Activated T-cell treated with anti-CD3 and anti-CD28 coated beads, Interleukin-2, amount 50 U/mL, for 48 hours (primary cell): ENCODE data around the gene PPP1R13B.
"Not testable (repeated sequence)": the region's sequence is repeated elsewhere in the genome, so short reads cannot be mapped to it uniquely, and the experiment has no call there.

Source experiments
- DNase-seq, 2 experiments: peaks; one replicate each; pipeline ENCODE4 v3.0.0-alpha.2; 2020

Gene PPP1R13B

DNA sequence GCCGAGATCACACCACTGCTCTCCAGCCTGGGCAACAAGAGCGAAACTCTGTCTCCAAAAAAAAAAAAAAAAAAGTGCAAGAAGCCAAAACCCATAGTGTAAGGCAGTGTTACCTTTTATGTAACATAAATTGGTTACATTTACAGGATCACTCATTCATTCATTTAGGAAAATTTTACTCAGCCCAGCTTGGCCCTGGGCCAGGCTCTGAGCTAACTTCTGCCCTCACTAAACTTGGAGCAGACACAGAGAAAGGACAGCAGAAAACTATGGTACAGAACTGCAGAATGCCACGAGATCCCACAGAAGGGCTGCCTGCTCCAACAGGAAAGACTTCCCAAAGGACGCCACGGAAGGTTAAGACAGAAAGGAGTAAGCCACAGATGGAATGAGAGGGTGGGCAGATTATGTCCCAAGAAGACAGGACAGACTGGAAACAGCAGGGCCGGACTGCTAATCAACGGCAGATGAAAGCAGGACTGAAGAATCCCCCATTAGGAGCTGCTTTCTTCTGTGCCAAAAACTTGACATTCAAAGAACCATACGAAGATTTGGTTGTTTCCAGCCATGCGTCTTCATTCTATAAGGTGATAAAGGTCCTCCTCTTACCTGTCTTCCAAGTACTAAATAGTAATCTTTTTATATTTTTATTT is 18.9 kb downstream of the PPP1R13B start:
- DNase-seq: no peak

DNA sequence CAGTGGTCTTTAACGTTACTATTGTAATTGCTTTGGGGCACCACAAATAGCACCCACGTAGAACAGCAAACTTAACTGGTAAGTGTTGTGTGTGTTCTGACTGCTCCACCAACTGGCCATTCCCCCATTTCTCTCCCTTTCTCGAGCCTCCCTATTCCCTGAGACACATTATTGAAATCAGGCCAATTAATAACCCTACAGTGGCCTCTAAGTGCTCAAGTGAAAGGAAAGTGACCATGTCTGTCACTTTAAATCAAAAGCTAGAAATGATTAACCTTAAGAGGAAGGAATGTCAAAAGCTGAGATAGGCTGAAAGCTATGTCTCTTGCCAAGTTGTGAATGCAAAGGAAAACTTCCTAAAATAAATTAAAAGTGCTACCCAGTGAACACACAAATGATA is 22.3 kb downstream of the PPP1R13B start:
- DNase-seq: no peak

DNA sequence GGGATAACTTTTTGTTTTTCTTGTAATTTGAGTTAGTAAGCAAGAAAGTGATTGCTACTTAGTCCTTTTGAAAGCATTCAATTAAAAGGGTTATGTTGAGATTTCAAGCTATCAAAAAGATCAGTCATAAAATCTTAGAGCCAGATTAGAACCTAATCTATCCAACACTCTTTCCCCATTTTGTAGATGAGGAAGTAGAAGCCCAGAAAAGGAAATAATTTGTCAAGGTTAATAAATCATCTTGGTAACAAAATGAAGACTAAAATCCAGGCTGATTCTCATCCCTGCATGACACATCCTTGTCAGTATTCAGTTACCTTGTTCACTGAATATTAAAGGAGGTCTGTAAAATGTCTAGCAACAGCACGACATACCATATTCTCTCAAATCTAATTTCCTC is 26.5 kb downstream of the PPP1R13B start:
- DNase-seq: no peak

DNA sequence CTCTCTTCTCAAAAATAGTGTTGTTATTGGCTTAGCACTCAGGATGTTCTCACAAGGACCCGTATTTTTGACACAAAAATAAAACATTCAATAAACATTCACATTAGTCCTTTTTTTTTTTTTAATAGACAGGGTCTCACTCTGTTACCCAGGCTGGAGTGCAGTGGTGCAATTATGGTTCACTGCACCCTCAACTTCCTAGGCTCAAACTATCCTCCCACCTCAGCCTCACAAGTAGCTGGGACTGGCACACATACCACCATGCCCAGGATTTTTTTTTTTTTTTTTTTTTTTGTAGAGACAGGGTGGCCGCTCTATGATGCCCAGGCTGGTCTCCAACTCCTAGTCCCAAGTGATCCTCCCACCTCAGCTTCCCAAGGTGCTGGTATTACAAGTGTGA is 27.0 kb downstream of the PPP1R13B start:
- DNase-seq: no peak

DNA sequence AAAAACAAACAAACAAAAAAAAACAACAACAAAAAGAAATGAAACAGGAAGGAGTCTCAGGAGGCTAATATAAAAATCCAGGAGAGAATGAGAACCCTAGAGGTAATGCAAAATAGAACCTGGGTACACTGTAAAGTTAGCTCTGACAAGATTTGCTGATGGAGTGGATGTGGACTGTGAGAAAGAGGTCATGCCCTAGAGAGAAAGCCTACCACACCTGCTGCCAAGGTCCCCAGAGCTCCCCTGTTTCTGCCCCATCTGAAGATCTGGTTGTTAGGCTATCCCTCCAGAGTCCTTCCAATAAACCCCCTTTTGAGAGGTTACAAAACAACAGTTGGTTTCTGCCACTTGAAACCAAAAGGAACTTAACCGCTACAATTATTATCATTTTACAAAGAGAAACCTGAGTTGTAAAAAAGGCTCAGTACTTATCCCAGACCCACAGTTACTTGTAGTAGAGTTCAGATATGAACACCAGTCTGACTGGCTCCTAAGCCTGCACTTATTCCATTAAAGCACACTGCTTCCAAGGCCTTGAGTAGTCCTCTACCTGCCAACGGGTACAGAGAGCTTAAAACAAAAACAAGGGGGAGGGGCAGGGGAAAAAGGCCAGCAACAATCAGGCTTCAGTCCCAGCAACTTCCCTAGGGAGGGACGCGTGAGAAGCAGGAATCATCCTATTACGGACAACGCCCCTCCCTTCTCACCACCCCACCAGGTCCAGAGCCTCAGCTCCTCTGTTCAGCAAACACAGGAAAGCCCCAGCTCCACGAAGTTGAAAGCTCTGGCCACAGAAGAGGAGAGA is 27.7 kb downstream of the PPP1R13B start:
- no peak for DNase-seq

DNA sequence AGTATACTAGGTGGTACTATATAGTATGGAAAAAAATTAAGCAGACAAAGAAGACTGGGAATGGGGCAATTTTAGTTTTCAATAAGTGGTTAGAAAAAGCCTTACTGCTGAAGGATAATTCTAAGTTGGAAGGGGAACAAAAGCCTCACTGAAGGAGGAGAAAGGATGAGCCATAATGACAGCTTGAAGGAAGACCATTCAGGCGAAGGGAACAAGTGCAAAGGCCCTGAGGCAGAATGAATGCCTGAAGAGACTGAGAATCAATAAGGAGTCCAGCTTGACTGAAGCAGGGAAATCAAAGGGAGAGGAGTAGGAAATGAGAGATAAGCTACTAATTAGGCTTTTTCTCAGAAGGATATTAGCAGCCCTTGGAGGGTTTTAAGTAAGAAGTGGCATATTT is 28.5 kb downstream of the PPP1R13B start:
- DNase-seq: no peak

DNA sequence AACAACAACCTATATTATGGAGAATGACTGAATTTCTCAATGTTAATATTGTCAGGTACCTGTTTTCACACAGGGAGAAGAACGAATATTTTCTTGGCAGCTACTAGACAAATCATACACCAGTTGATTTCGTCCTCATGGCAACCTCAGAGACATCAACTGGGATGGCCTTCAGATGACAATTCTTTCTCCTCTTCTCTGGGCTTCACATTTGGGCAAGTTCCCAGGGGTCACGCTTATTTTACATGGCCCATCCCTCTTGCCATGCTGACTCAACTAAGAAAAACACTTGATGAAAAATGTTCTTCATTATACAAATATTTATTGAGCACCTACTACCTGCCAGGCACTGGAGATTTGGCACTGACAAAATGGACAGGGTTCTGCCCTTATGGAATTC is 29.0 kb downstream of the PPP1R13B start:
- DNase-seq: no peak

DNA sequence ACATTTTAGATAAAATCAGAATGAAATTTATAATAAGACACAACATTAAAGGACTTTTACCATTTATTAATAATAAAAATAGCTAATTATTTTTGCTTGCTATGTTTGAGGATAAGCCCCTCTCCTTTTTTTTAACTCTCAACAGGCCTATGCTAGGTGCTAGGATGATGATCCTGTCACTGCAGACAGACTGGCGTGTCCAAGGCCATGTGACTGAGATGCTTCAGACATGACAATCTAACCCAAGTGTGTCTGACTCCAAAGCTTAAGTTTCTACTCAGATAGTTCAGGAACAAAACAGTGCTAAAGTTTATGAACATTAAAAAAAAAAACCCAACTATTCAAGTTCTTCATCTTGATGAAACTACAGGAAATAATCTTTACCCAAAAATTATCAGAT is 29.8 kb downstream of the PPP1R13B start:
- no peak for DNase-seq

DNA sequence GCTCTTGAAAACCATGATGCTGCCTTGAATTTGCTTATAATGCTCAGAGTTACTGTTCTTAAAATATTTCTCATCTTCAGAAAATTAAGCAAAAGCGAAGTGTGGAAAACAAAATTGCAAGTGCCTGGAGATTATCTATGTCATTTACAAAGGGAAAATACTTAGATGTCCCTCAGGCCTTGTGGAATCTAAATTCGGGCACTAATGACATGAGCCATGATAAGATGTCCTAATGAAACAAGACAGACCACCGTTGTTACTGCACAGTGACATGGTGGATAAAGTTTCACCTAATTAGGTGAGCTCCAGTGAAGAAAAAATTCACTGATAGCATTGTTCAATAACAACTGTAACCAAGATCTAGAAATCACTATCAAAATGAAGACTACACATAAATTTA is 30.4 kb downstream of the PPP1R13B start:
- DNase-seq: no peak

DNA sequence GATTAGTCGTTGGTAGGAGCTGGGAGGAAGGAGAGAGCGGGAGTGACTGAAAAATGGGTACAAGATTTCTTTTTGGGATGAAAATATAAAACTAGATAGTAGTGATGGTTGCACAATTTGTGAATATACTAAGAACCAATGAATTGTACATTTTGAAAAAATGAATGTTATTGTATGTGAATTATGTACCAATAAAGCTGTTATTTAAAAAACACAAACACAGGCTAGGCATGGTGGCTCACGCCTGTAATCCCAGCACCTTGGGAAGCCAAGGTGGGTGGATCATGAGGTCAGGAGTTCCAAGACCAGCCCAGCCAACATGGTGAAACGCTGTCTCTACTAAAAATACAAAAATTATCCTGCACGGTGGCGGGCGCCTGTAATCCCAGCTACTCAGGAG is 32.1 kb downstream of the PPP1R13B start:
- DNase-seq: no peak

DNA sequence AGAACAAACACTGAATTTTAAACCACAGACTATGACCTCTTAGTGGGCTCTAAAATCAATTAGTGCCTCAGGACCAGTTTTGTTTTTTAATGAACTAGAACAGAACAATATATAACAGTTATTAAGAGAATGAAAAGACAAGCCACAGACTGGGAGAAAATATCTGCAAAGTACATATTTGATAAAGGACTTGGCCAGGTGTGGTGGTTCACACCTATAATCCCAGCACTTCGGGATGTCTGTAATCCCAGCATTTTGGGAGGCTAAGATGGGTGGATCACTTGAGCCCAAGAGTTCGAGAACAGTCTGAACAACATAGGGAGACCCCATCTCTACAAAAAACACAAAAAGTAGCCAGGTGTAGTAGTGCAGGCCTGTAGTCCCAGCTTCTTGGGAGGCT is 36.2 kb downstream of the PPP1R13B start:
- no peak for DNase-seq

DNA sequence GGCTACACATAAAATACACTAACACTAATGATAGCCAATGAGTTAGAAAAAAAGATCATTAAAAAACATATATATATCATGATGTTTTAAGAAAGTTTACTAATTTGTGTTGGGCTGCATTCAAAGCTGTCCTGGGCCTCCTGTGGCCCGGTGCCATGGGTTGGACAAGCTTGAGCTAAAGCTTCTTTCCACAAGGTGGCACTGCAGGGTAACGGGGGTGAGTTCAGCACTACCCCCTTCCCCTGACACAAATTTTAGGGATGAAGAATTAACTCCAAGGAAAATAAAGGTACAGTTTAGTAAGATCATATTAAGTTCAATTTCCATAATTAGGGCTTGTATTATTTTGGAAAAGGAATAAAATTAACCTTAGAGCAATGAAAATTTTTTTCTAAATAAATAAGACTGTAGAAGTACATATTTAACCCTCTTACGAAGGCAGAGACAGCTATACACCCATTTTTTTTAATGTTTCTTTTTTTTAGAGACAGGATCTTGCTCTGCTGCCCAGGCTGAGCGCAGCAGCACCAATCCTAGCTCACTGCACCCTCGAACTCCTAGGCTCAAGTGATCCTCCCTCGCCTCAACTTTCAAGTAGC is 38.9 kb downstream of the PPP1R13B start:
- peak; percentile 66 to 74 for DNase-seq

DNA sequence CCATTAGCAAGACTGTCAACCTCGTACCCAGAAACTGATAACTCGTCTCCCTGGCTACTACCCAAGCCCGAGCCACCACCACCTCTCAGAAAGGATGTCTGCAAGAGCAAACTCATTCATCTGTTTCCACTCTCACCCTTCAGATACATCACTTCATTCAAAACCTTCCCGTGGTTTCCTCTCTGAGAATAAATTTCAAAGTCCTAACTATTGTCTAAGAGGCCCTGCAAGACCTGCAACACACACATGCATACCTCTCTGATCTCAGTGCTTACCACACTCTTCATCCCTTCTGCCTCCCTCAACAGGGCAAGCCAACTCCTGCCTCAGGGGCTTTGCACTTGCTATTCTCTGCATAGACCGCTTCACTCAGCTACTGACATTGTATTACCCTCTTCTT is 40.6 kb downstream of the PPP1R13B start:
- no peak for DNase-seq

DNA sequence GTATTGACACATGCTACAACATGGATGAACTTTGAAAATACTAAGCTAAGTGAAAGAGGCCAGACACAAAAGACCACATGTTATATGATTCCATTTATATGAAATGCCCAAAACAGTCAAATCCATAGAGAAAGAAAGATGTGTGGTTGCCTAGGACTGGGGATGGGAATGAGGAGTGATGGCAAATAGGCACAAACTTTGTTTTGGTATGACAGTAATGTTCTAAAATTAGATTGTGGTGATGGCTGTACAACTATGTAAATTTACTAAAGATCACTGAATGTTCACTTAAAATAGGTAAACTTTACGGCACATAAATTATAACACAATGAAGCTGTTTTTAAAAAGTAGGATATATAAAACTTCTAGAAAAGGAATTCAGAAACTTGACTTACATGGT is 41.7 kb downstream of the PPP1R13B start:
- no peak for DNase-seq

DNA sequence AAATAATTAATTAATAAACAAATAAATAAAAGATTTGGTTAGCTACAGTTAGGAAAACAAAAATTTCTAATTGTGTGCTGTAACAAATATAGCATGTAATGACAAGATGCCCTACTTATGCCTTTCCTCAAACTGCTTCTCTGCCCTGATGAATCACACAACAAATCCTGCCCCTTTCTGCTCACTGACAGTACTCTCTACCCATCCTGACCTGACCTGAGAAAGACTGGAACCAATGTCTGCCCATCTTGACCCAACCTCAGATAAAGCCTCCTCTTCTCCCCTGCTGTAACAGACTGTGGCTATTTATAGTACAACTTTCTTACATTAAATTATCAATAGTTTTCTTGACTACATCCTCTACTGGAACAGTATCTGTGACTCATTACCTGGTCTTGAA is 43.7 kb downstream of the PPP1R13B start:
- DNase-seq: no peak

DNA sequence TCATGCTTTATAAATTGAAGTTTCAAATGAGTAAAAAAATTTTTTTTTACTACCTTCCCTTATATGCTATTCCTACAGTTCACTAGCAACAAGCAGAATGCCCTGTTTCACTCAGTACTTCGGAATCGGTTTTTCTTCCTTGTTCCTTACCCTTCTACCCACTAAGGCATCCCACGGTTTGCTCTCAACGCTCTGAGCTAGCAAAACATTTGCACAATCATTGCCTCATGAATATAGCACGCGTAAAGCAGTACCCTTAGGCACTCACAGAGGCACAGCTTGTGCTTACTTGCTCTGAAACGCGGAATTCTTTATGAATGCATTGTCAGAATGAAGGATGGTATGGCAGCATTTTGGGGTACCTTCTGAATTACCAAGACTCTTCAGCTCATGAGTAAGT is 45.0 kb downstream of the PPP1R13B start:
- DNase-seq: no peak

DNA sequence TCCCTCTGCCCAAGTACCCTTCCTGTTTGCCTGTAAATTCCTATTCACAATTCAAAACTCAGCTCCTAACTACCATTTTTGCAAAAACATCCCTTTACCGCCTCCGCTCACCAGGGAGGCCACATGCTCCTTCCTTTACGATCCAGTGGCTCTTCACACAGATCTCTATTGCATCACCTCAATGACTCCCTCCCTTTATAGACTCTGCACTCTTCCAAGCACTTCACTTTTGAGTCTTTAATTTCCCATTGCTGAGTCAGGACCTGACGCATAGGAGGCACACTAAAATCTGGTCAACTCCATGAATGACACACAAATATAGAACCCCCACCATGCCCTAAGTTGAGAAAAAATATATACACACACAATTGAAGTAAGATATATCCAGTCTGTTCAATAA is 45.9 kb downstream of the PPP1R13B start:
- DNase-seq: no peak

DNA sequence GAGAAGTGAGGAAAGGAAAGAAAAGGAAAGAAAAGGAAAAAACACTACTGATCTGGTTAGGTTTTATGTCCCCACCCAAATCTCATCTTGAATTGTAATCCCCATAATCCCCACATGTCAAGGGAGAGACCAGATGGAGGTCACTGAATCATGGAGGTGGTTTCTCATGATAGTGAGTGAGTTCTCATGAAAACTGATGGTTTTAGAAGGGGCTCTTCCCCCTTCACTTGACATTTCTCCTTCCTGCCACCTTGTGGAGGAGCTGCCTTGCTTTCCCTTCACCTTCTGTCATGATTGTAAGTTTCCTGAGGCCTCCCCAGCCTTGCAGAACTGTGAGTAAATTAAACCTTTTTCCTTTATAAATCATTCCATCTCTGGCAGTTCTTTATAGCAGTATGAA is 54.2 kb downstream of the PPP1R13B start:
- not testable (repeated sequence) for DNase-seq

DNA sequence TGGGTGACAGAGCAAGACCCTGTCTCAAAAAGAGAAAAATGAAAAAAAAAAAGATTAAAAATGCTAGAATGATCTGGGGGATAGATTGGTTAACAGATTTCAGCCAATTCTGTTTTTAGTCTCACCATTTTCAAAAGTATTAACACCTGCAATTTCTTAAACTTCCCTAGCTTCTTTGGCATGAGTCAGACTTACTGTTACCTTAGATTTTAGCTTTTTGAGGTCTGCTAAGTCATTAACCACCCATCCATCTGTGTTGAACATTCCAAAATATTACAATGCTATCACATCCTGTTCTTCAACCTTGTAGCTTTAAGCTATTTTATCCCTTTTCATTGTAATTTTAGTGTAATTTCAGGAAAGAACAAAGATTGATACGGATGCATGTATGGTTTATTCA is 59.3 kb downstream of the PPP1R13B start:
- DNase-seq: no peak

DNA sequence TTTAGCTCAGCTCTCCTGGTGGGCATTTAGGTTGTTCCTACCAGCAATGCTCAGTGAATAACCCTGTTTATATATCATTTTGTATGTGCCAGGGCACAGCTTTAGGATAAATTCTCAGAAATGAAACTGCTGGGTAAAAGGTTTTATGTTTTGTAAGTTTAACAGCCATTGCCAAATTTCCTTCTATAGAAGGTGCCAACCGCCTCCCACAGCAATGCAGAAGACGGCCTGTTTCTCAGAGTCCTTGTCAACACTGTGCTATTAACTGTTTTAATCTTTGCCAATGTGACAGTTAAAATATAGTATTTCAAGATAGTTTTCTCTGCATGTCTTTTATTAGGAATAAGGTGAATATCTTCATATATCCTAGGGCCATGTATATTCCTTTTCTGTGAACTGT is 65.0 kb downstream of the PPP1R13B start:
- DNase-seq: no peak

DNA sequence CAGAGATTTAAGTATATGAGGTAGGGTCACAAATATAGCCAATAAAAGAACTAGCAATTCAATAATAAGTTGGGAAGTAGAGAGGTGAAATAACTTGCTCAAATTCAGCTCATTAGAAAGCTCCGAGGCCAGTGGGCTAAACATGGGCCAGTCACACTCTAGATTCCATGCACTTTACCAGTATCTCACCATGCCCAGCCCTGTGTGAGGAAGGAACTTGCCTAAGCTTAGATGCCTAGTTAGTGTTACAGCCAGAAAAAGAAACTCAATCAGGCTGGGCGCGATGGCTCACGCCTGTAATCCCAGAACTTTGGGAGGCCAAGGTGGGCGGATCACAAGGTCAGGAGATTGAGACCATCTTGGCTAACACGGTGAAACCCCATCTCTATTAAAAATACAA is 71.1 kb downstream of the PPP1R13B start:
- not testable (repeated sequence) for DNase-seq

DNA sequence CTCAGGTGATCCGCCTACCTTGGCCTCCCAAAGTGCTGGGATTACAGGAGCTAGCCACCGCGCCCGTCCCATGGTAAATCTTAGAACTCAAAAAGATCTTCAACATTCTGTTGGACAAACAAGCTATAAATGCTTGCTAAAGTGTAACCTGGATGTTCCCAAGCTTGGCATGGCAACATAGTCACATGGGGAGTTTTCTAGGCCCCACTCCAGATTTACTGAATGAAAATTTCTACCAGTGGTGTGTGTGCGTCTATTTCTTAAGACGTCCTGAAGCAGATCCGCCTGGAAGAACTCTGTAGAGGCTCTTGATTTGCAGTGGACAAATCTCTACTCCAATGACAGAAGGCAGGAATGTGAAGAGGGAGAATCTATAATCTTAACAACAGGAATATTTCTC is 71.9 kb downstream of the PPP1R13B start:
- DNase-seq: no peak

DNA sequence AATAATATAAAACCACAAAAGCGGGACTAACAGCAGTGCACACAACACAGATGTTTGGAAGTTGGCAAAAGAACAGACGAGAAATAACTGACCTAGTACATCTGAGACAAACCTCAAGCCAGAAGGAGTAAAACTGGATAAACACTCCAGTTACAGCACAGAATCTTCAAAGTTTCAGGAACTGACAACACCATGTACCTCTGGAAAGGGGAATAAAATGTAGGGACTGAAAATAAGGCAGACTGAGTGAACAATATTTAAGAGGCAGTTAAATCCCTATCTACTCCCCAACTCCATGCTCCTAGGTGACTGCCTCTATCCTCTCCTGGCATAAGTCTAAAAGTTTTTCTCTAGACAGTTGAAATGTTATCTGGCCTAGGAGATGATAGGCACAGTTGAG is 73.9 kb downstream of the PPP1R13B start:
- no peak for DNase-seq

DNA sequence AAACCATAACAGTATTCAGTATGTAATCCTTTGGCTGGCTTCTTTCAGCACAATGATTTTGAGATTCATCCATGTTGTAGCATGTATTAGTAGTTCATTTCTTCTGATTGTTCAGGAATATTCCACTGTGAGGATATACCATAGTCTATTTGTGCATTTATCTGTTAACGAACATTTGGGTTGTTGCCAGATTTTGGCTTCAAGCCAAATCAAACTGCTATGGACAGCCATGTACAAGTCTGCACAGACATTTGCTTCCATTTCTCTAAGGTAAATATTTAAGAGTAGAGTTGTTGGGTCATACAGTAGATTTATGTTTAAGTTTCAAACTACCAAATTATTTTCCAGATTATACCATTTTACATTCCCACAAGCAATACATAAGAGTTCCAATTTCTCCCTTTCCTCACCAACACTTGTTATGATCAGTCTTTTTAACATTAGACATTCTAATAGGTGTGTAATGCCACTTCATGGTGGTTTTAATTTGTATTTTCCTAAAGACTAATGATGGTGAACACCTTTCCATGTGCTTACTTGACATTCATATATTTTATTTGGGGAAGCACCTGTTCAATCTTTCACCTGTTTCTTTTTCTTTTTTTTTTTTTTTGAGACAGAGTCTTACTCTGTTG is 75.2 kb downstream of the PPP1R13B start:
- no peak for DNase-seq
